Activated CD8-positive, alpha-beta memory T cell treated with anti-CD3 and anti-CD28 coated beads, Interleukin-2, amount 10 ng/mL, durations not matched to agents 7 days and 5 days (primary cell): ENCODE results near the gene DCTN3. TPM values are rescaled to one million over a fixed set of nuclear protein-coding genes. Genes with fewer than 3 reads are reported as not detected.
A peak's percentile ranks its signal among the peaks of the same experiment; 100 is the strongest.

Experiments
- ATAC-seq: fragments of 150-1000 bp; cut with Tn5 transposase; one replicate; pipeline ENCODE4 v1.10.0; 2021; ENCODE audit warnings: moderate library complexity
- CTCF ChIA-PET: fragments of 350-600 bp; sonication (Branson Sonifier 250); formaldehyde crosslinking; loops from one replicate; lab custom pipeline; 2021; ENCODE audit warnings: antibody characterized with exemption; lab: Charles Lee
- DNase-seq: peaks from one replicate; pipeline ENCODE4 v3.0.0-alpha.2; 2020
- H3K27ac Mint-ChIP-seq: one replicate; pipeline ENCODE4 v1.8.0; 2021; ENCODE audit warnings: mild to moderate bottlenecking, mixed read lengths
- H3K27me3 Mint-ChIP-seq: one replicate; pipeline ENCODE4 v1.8.0; 2021; ENCODE audit warnings: mixed read lengths
- H3K36me3 Mint-ChIP-seq: one replicate; pipeline ENCODE4 v1.8.0; 2021; ENCODE audit warnings: mild to moderate bottlenecking, mixed read lengths
- H3K4me1 Mint-ChIP-seq: one replicate; pipeline ENCODE4 v1.8.0; 2021; ENCODE audit warnings: mixed read lengths
- H3K4me3 Mint-ChIP-seq: one replicate; pipeline ENCODE4 v1.8.0; 2021; ENCODE audit warnings: mild to moderate bottlenecking, moderate library complexity, mixed read lengths
- H3K9me3 Mint-ChIP-seq: one replicate; pipeline ENCODE4 v1.8.0; 2022; ENCODE audit warnings: low read depth, mixed read lengths
- total RNA-seq, 2 experiments: library from RNA; stranded (reverse); gene quantifications; one replicate each; pipeline ENCODE4 v1.2.3, GENCODE V29; 2021

The DCTN3 gene
- total RNA-seq, 2 experiments from 2014 or later = 106 to 120 TPM

DNA sequence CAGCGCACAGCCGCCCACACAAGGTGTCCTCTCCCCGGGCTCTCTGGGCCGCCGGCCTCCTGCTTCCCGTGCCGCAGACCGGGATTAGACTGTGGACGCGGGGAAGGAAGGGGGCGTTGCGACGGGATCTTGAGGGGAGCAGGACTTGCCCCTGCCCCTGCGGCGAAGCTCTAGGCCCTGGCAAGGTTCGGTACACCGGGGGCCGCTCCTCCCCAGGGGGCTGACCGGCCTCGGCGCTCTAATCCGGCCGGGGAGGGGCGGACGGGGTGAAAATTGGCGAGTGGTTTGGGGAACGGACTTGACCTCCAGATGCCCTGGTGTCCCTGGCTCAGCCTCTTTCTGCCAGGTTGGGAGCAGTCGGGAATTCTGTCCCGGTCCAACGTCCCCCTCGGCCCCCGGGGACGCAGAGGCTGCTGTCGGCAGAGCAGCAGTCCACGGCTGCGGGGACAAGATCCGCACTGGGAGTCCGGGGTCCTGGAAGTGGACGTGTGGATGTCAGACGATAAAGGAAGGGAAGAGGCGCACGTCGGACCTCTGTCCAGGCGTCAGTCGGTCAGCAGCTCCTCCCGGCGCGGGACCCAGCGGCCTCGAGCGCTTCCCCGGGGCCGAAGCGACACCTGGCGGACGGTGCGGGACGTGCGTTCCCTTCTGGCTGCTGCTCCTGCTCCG lies 28.9 kb downstream of the DCTN3 start:
- Mint-ChIP-seq H3K4me3 (peak overlapping the region; percentile 9), H3K4me1 (peaks cover 22% of the 10 kb centered on the region), H3K36me3 (peaks cover 2% of the 10 kb centered on the region), H3K27me3 (peaks cover 83% of the 10 kb centered on the region), H3K27ac (no peak overlapping the region), H3K9me3 (no peaks in the 10 kb centered on the region)
- DNase-seq (peak; percentile 80), ATAC-seq (peak; percentile 91)
- CTCF ChIA-PET = interaction anchor here (0.6 to 2.9 kb wide), 42 partner anchors 9 to 260 kb away, joined by 3 to 19 read pairs (median 3); partner anchors contain the start of genes DCTN3, ENHO, GALT and RPP25L

DNA sequence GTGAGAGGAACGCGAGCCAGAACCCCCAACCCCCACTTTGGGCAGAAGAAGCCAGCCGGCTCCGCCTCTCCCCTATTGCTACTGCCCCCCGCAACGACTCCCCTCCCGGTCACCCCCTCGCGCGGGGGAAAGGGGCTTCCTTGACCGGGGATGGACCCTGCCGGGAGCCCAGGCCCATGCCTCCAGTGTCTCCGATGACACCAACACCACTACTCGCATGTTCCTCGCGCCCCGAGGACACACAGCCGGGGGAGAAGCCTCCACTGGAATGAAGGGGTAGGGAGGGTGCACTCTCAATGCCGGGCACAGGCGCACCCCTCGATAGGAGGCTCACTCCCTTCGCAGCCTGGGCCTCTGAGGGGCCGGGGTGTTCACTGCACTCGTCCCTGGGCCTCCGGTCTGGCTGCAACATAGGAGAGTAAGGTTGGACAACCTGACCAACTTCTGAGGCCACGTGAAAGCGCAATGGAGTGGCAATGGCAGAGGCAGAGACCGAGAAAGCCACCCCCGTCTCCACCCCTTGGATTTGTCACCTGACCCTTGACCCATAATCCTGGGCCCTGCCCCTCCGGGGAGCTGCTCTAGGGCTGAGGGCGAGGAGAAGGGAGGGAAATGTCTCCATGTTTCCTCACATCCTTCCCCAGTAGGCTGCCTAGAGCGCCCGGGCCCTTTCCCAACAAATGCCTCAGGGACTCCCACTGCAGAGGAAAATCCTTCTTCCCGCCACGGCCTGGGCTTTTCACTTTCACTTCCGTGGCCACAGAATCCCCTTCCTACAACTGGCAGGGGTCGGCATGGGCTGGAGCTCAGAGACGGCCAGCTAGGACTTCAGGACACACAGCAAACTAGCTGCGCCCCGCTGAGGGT lies 29.7 kb downstream of the DCTN3 start:
- no peak for ATAC-seq
- peaks cover 86% of the 10 kb centered on the region for H3K27me3 Mint-ChIP-seq
- CTCF ChIA-PET = interaction anchor here (0.6 to 2.9 kb wide), 30 partner anchors 9 to 187 kb away, joined by 3 to 19 read pairs (median 4); partner anchors contain the start of genes DCTN3, ENHO, GALT and RPP25L
- H3K4me3 Mint-ChIP-seq = peak overlapping the region; percentile 9
- no peaks in the 10 kb centered on the region for H3K9me3 Mint-ChIP-seq
- H3K27ac Mint-ChIP-seq = no peak overlapping the region
- H3K4me1 Mint-ChIP-seq = peaks cover 22% of the 10 kb centered on the region
- peaks cover 2% of the 10 kb centered on the region for H3K36me3 Mint-ChIP-seq
- no peak for DNase-seq

DNA sequence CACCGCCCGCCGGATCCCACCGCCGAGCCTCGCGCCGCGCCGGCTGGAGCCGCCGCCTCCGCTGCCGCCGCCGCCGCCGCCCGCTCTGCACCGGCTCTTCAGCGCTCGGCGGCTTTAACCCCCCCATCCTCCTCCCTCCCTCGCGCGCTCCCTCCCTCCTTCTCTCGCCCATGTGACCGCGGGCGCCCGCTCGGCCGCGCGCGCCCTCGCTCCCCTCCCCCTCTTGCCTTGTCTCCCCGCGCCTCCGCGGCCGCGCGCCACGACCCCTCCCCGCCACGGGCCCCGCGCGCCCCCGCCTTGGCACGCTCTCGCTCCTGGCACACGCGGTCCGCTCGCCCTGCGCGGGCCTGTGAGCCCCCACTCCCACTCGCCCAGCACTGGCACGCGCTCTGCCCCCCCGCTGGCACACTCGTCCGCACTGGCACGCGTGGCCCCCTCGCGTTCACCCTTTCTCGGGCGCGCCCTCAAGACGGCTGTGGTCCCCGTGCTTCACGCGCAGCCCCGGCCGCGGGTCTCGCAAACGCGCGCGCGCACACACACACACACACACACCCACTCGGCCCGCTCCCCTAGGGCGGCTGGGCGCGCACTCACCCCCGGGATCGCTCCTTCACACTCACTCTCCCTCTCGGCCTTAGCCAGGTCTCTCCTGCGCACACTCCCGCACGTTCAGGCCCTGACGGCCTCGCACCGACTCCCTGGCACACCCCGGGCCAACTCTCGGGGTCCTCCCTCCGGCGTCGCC lies 30.5 kb downstream of the DCTN3 start, which contains the start of gene CNTFR:
Gene CNTFR (minus strand): TSS at position 89 of the 745 bp plus-strand sequence. CDS start 20,743 bp downstream, outside the sequence.
- no peaks in the 10 kb centered on the region for H3K9me3 Mint-ChIP-seq
- H3K4me3 Mint-ChIP-seq = peak within 1 kb of the TSS; percentile 12
- DNase-seq (no peak), ATAC-seq (no peak)
- H3K36me3 Mint-ChIP-seq = peaks cover 2% of the 10 kb centered on the region
- H3K27me3 Mint-ChIP-seq = peaks cover 88% of the 10 kb centered on the region
- CTCF ChIA-PET = no interaction called here
- H3K4me1 Mint-ChIP-seq = peaks cover 22% of the 10 kb centered on the region
- H3K27ac Mint-ChIP-seq = no peak within 1 kb of the TSS

DNA sequence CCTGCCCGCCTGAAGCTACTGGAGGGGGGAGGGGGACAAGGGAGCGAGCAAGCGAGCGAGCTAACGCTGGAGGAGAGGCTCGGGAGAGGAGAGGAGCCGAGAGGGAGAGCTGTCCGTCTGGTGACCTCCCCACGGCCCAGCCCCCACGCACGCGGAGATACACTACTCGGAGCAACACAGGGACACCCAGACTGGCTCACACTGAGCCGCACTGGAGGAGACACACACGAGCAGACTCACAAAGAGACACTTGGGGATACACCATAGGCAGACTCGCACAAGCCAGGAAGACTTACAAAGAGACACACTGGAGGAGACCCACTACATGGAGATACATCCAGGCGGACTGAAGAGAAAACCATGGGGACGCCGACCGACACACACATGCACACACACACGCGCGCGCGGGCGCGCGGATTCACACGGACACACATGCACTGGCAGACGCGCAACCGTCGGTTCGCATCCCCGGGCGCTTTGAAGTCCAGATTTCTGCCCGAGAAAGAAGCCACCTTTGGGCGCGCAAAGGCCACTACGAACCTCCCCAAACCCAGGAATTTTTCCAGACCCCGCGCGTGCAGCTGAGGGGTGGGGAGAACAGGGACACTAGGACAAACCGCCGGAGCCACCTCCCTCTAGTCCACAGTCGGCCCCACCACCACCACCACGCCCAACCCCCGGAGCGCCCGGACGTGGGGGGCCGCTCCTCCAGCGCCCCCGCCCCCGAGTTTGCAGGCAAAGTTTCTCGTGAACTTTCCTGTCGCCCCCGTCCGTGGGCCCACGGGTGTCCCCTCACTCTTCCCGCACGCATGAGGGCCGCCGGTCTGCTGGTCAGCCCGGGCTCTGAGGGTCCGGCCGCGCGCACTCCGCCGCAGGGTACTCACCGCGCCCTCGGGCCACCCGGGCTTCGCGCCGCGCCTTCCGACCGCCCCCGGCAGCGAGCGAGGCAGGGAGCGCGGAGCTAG lies 31.3 kb downstream of the DCTN3 start:
- H3K36me3 Mint-ChIP-seq = peaks cover 2% of the 10 kb centered on the region

DNA sequence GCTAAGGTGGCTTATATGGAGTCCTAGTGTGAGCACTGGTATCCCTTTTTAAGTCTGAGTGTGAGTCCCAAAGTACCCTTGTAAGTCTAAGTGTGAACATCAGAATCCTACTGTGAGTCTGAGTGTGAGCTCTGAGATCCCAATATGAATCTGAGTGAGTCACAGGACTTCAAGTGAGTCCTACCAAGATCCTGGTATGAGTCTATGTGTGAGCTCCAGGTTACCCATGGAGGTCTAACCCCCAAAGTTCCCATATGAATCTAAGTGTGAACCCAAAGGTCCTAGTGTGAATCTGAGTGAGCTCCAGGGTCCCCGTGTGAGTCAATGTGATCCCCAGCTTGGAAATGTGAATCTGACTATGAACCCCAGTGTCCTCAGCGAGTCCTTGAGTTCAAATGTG lies 33.0 kb downstream of the DCTN3 start:
- peaks cover 18% of the 10 kb centered on the region for H3K4me1 Mint-ChIP-seq
- H3K9me3 Mint-ChIP-seq = no peaks in the 10 kb centered on the region
- CTCF ChIA-PET = interaction anchor here (0.9 to 2.0 kb wide), 5 partner anchors 9 to 184 kb away, joined by 3 to 9 read pairs (median 3); no protein-coding TSS in a partner anchor
- ATAC-seq = no peak
- H3K4me3 Mint-ChIP-seq = no peak overlapping the region
- no peak overlapping the region for H3K27ac Mint-ChIP-seq
- H3K36me3 Mint-ChIP-seq = peaks cover 2% of the 10 kb centered on the region
- H3K27me3 Mint-ChIP-seq = peaks cover 88% of the 10 kb centered on the region
- no peak for DNase-seq

More for the DNA sequence above, 31.3 kb downstream of the DCTN3 start:
- DNase-seq (no peak), ATAC-seq (no peak)
- H3K4me3 Mint-ChIP-seq = peak overlapping the region; percentile 12
- H3K27me3 Mint-ChIP-seq = peaks cover 90% of the 10 kb centered on the region
- peaks cover 22% of the 10 kb centered on the region for H3K4me1 Mint-ChIP-seq
- no peaks in the 10 kb centered on the region for H3K9me3 Mint-ChIP-seq
- H3K27ac Mint-ChIP-seq = no peak overlapping the region
- CTCF ChIA-PET = interaction anchor here (1.7 kb wide), 1 partner anchor 17 kb away, joined by 5 read pairs; no protein-coding TSS in a partner anchor

DNA sequence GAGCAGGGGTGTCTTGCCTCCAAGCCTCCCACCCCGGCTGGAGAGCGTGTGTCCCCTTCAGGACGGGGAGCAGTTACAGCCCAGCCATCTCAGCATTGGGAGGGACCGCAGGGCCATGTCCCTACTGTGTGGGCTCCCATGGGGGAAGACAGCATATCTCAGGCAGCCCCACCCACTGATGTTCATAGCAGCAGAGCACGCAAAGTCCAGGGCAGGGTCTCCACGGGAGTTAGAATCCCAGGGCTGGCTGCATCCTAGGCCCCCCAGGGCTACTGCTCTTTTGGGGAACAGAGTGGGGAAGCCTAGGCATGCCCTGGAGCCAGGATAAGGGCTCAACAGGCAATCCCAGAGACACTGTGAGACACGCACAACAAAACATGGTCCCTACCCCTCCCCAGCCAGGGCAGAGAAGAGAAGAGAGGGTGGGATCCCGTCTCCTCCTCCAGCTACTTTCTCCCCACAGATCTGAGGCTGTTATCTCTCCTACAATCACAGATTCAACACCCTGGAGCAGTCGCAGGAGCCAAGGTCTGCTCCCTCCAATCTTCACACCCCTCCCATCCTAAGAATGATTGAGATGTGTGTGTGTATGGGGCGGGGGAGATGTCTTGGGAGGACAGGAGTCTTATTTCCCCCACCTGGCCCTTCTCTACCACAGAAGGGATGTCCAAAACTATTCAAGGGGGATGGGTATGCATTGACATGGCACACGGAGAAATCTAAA lies 34.2 kb downstream of the DCTN3 start:
- no peak for ATAC-seq
- CTCF ChIA-PET = interaction anchor here (1.2 to 2.0 kb wide), 3 partner anchors 18 to 183 kb away, joined by 3 to 9 read pairs (median 4); no protein-coding TSS in a partner anchor
- H3K27me3 Mint-ChIP-seq = peaks cover 85% of the 10 kb centered on the region

DNA sequence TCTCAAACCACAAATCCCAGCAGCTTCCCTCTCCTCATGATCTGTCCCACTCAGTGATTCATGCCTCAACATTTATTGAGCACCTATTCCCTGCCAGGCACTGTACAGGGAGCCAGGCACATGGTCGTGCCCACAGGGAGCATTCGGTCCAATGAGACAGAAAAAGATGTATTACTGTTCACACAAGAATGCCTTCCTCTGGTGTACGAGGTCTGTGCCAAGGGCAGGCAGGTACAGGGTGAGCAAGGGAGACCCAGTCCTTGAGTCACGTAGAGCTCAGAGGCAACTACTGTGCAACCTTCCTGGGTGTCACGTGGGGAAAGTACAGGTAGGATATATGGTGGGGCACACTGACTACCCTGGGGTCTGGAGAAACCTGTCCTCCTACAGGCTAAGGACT lies 35.3 kb downstream of the DCTN3 start:
- H3K36me3 Mint-ChIP-seq = peaks cover 2% of the 10 kb centered on the region
- CTCF ChIA-PET = interaction anchor here (0.6 to 1.2 kb wide), 2 partner anchors 60 to 181 kb away, joined by 4 read pairs; no protein-coding TSS in a partner anchor
- no peak overlapping the region for H3K27ac Mint-ChIP-seq
- H3K4me3 Mint-ChIP-seq = no peak overlapping the region
- peaks cover 6% of the 10 kb centered on the region for H3K4me1 Mint-ChIP-seq
- no peaks in the 10 kb centered on the region for H3K9me3 Mint-ChIP-seq
- ATAC-seq (no peak), DNase-seq (no peak)
- peaks cover 85% of the 10 kb centered on the region for H3K27me3 Mint-ChIP-seq

More for the DNA sequence above, 34.2 kb downstream of the DCTN3 start:
- DNase-seq = no peak
- Mint-ChIP-seq H3K4me1 (peaks cover 13% of the 10 kb centered on the region), H3K9me3 (no peaks in the 10 kb centered on the region), H3K4me3 (no peak overlapping the region), H3K36me3 (peaks cover 2% of the 10 kb centered on the region), H3K27ac (no peak overlapping the region)

DNA sequence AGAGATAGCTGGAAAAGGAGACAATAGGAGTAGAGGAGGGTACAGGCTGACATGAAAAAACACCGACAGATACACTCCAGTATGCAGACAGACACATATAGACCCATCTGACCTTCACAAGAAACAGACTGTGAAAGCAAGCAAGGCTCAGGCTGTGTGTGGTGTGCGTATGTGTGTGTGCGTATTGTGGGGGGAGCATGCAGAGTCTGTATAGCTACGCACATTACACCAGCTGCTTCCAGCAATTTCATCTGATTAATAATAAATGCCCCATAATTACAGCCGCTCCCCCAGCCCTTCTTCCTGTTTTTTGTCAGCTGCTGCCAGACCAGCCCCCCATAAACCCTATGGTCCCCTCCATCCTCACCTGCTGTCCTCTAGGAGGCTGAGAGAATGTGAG lies 37.5 kb downstream of the DCTN3 start:
- H3K9me3 Mint-ChIP-seq = no peaks in the 10 kb centered on the region
- H3K4me3 Mint-ChIP-seq = no peak overlapping the region
- no peaks in the 10 kb centered on the region for H3K4me1 Mint-ChIP-seq
- no peak overlapping the region for H3K27ac Mint-ChIP-seq
- H3K27me3 Mint-ChIP-seq = peaks cover 83% of the 10 kb centered on the region
- DNase-seq (no peak), ATAC-seq (no peak)
- CTCF ChIA-PET = interaction anchor here (1.0 kb wide), 1 partner anchor 21 kb away, joined by 4 read pairs; no protein-coding TSS in a partner anchor
- H3K36me3 Mint-ChIP-seq = no peaks in the 10 kb centered on the region

DNA sequence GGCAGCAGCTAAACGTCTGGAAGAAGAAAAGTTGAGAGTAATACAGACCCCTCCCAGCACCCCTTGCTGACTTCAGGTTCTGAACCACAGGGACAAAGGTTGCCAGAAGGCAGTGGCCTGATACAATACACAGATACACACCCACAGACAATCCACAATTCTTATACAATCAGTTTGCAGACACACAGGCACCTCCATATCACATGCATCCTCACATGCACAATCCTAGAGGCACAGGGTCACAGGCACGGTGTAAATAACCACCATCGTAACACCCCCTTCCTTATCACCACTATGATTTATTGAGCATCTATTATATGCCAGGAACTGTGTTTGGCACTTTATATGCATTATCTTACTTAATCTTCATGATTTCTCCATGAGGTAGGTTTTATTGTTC lies 39.0 kb downstream of the DCTN3 start:
- no peak overlapping the region for H3K4me3 Mint-ChIP-seq
- no peak for ATAC-seq
- no peaks in the 10 kb centered on the region for H3K9me3 Mint-ChIP-seq
- H3K27ac Mint-ChIP-seq = no peak overlapping the region
- H3K27me3 Mint-ChIP-seq = peaks cover 80% of the 10 kb centered on the region
- CTCF ChIA-PET = interaction anchor here (1.0 kb wide), 1 partner anchor 10 kb away, joined by 5 read pairs; no protein-coding TSS in a partner anchor
- DNase-seq = no peak
- no peaks in the 10 kb centered on the region for H3K4me1 Mint-ChIP-seq
- no peaks in the 10 kb centered on the region for H3K36me3 Mint-ChIP-seq

- H3K27ac Mint-ChIP-seq = no peak overlapping the region
- no peaks in the 10 kb centered on the region for H3K4me1 Mint-ChIP-seq
- no peak for ATAC-seq
- no peak overlapping the region for H3K4me3 Mint-ChIP-seq
- no peaks in the 10 kb centered on the region for H3K9me3 Mint-ChIP-seq
- CTCF ChIA-PET = interaction anchor here (1.2 kb wide), 2 partner anchors 23 to 177 kb away, joined by 3 to 4 read pairs; no protein-coding TSS in a partner anchor
- peaks cover 78% of the 10 kb centered on the region for H3K27me3 Mint-ChIP-seq
- no peak for DNase-seq
- no peaks in the 10 kb centered on the region for H3K36me3 Mint-ChIP-seq
Measured at GRCh38 chr9:34580358-34580757, 39.9 kb downstream of the DCTN3 start.

GRCh38 chr9:34579808-34580163 lies 40.5 kb downstream of the DCTN3 start:
- H3K9me3 Mint-ChIP-seq = no peaks in the 10 kb centered on the region
- no peak overlapping the region for H3K27ac Mint-ChIP-seq
- no peak overlapping the region for H3K4me3 Mint-ChIP-seq
- no peaks in the 10 kb centered on the region for H3K4me1 Mint-ChIP-seq
- DNase-seq (no peak), ATAC-seq (no peak)
- no peaks in the 10 kb centered on the region for H3K36me3 Mint-ChIP-seq
- CTCF ChIA-PET = interaction anchor here (1.2 kb wide), 2 partner anchors 24 to 176 kb away, joined by 3 to 4 read pairs; no protein-coding TSS in a partner anchor
- H3K27me3 Mint-ChIP-seq = peaks cover 76% of the 10 kb centered on the region
